Keratinocyte (primary cell): ENCODE measurements around the gene CATSPERZ. TPM values are rescaled to one million over a fixed set of nuclear protein-coding genes. Genes with fewer than 3 reads are reported as not detected.

Experiments used
- DNase-seq: peaks from one replicate; pipeline ENCODE4 v3.0.0-alpha.2; 2011; ENCODE audit warnings: low read depth, missing footprints, low spot score
- FAIRE-seq: peaks from 2 replicates; lab custom pipeline; 2011; peaks lifted over from hg19 to GRCh38; lab: Jason Lieb, UNC
- H2AFZ ChIP-seq: 2 replicates; pipeline ENCODE4 v1.6.0; 2012; ENCODE audit warnings: low read length, control low read depth, inconsistent platforms; ENCODE audit not compliant: control insufficient read depth
- H3K27ac ChIP-seq: 2 replicates; pipeline ENCODE4 v1.5.1; 2011; ENCODE audit warnings: low read length; ENCODE audit not compliant: control insufficient read depth, insufficient read depth
- H3K27me3 ChIP-seq: 3 replicates; pipeline ENCODE4 v1.6.0; 2011; ENCODE audit warnings: low read length; ENCODE audit not compliant: control insufficient read depth, insufficient read depth; ENCODE audit errors: extremely low read depth
- H3K36me3 ChIP-seq, 2 experiments: 2 replicates in 1 of 2; 3 replicates in 1 of 2; pipeline ENCODE4 v1.5.1; 2011; ENCODE audit warnings: low read length in 2 of 2, mild to moderate bottlenecking in 1 of 2; ENCODE audit not compliant: control insufficient read depth in 2 of 2, insufficient read depth in 2 of 2; ENCODE audit errors: extremely low read depth in 1 of 2
- H3K4me1 ChIP-seq: 3 replicates; pipeline ENCODE4 v1.5.1; 2011; ENCODE audit warnings: low read length; ENCODE audit not compliant: control insufficient read depth, insufficient read depth; ENCODE audit errors: extremely low read depth
- H3K4me2 ChIP-seq: 3 replicates; pipeline ENCODE4 v1.6.0; 2011; ENCODE audit warnings: low read depth, low read length; ENCODE audit not compliant: control insufficient read depth, insufficient read depth; ENCODE audit errors: extremely low read depth
- H3K4me3 ChIP-seq, 3 experiments: fragments of 200-600 bp in 1 of 3; sonication (generic) in 1 of 3; 2 replicates in 2 of 3; 3 replicates in 1 of 3; pipeline ENCODE4 v1.5.1; 2011 to 2016; ENCODE audit warnings: low read length in 3 of 3, mild to moderate bottlenecking in 3 of 3, control low read depth in 2 of 3, inconsistent platforms in 1 of 3, low read depth in 1 of 3, mixed read lengths in 1 of 3, mixed run types in 1 of 3, moderate library complexity in 1 of 3; ENCODE audit not compliant: control insufficient read depth in 2 of 3, insufficient read depth in 2 of 3; ENCODE audit errors: extremely low read depth in 1 of 3
- H3K79me2 ChIP-seq: 2 replicates; pipeline ENCODE4 v1.6.0; 2012; ENCODE audit warnings: low read length; ENCODE audit not compliant: control insufficient read depth, insufficient read depth
- H3K9ac ChIP-seq: 3 replicates; pipeline ENCODE4 v1.6.0; 2011; ENCODE audit warnings: low read length; ENCODE audit not compliant: control insufficient read depth, insufficient read depth; ENCODE audit errors: extremely low read depth
- H3K9me1 ChIP-seq: 3 replicates; pipeline ENCODE4 v1.6.0; 2011; ENCODE audit warnings: low read length; ENCODE audit not compliant: control insufficient read depth, insufficient read depth; ENCODE audit errors: extremely low read depth
- H3K9me3 ChIP-seq: 2 replicates; pipeline ENCODE4 v1.5.1; 2012; ENCODE audit warnings: low read depth, low read length; ENCODE audit not compliant: control insufficient read depth
- H4K20me1 ChIP-seq: 3 replicates; pipeline ENCODE4 v1.6.0; 2011; ENCODE audit warnings: low read length; ENCODE audit not compliant: control insufficient read depth, insufficient read depth; ENCODE audit errors: extremely low read depth
- EZH2 ChIP-seq: IDR thresholded peaks from one replicate; pipeline ENCODE4 v1.6.1; 2012; ENCODE audit warnings: inconsistent platforms, mild to moderate bottlenecking, low read length, moderate library complexity
- dilution Hi-C: fragments of 300-500 bp; cut with MboI; formaldehyde crosslinking; loops from one replicate; pipeline ENCODE4 v1.7.0; 2020; ENCODE audit warnings: low sequenced_read_pairs; ENCODE audit not compliant: extremely low pct_ligation_motif_present
- polyA plus RNA-seq, 5 experiments: library from polyadenylated mRNA; depleted of rRNA in 3 of 5; stranded (reverse) in 3 of 5; stranded (forward) in 1 of 5; unstranded in 1 of 5; fragments of >200 nt; gene quantifications; 1 replicate in 1 of 5; 2 replicates in 3 of 5; 3 replicates in 1 of 5; pipeline versions ENCODE4 v1.2.1 to v1.2.3, GENCODE V29; 2011 to 2012; ENCODE audit warnings: missing spikeins in 2 of 5, low read depth in 1 of 5, low replicate concordance in 1 of 5
- TF ChIP-seq, protein P1 (sequence below), 3 experiments: IDR thresholded peaks in 1 of 3; conservative IDR thresholded peaks in 1 of 3; optimal IDR thresholded peaks in 1 of 3; 2 replicates in 2 of 3; 3 replicates in 1 of 3; pipeline versions ENCODE3 to v1.5.1; 2011; ENCODE audit warnings: low read length in 3 of 3, mild to moderate bottlenecking in 3 of 3, moderate library complexity in 2 of 3, control low read depth in 1 of 3, inconsistent platforms in 1 of 3; ENCODE audit not compliant: insufficient read depth in 2 of 3; ENCODE audit errors: extremely low read depth in 1 of 3

Gene CATSPERZ
- polyA plus RNA-seq, 1 donor (not counting 4 experiments of a cell fraction or from before 2014, with no cell fraction given), result 0.29 TPM

DNA sequence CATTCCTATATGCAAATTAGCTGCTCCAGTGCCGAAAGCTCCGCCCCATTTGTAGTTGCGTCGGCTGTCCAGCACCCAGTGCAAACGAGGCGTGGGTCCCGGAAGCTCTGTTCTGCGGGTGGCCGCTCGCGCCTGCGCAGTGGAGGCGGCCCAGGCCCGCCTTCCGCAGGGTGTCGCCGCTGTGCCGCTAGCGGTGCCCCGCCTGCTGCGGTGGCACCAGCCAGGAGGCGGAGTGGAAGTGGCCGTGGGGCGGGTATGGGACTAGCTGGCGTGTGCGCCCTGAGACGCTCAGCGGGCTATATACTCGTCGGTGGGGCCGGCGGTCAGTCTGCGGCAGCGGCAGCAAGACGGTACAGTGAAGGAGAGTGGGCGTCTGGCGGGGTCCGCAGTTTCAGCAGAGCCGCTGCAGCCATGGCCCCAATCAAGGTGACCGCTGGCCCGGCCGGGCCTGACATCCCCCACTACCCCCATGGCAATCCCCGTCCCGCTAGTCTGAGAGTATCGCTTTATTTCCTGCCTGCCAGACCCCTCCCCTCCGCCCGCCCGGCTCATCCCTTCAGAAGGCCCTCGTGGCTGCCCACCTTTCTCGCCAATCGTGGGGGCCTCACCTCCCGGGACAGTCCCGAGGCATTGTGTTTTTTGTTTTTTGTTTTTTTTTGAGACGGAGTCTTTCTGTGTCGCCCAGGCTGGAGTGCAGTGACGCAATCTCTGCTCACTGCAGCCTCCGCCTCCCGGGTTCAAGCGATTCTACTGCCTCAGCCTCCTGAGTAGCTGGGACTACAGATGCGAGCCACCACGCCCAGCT, 18.0 kb downstream of the CATSPERZ start, which contains the start of gene PRDX5:
TSS of gene PRDX5 (plus strand) at position 161 of the 805 bp plus-strand sequence. CDS start at position 256, 95 bp downstream.
- Histone ChIP-seq H3K4me3 (peak within 1 kb of the TSS; percentile 56 to 83 (median 72)), H3K9me1 (peaks cover 2% of the 10 kb centered on the region), H3K27ac (peak within 1 kb of the TSS; percentile 81), H3K4me1 (peaks cover 49% of the 10 kb centered on the region), H2AFZ (peak within 1 kb of the TSS; percentile 23), H3K27me3 (no peaks in the 10 kb centered on the region), H3K36me3 (peaks cover 30 to 39% of the 10 kb centered on the region in 2 experiments), H3K9ac (peak within 1 kb of the TSS; percentile 90), H3K4me2 (peak within 1 kb of the TSS; percentile 64), H3K79me2 (peaks cover 31% of the 10 kb centered on the region), H4K20me1 (no peaks in the 10 kb centered on the region), H3K9me3 (no peaks in the 10 kb centered on the region)
- dilution Hi-C loops, result no loop called here
- DNase-seq, result peak; percentile 84
- peak; percentile 57 for FAIRE-seq
- no peak for TF ChIP-seq EZH2
- TF ChIP-seq, protein P1, sequence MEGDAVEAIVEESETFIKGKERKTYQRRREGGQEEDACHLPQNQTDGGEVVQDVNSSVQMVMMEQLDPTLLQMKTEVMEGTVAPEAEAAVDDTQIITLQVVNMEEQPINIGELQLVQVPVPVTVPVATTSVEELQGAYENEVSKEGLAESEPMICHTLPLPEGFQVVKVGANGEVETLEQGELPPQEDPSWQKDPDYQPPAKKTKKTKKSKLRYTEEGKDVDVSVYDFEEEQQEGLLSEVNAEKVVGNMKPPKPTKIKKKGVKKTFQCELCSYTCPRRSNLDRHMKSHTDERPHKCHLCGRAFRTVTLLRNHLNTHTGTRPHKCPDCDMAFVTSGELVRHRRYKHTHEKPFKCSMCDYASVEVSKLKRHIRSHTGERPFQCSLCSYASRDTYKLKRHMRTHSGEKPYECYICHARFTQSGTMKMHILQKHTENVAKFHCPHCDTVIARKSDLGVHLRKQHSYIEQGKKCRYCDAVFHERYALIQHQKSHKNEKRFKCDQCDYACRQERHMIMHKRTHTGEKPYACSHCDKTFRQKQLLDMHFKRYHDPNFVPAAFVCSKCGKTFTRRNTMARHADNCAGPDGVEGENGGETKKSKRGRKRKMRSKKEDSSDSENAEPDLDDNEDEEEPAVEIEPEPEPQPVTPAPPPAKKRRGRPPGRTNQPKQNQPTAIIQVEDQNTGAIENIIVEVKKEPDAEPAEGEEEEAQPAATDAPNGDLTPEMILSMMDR (optimal IDR thresholded peaks at IDR 0.05 in 1 of 3, IDR thresholded peaks at IDR 0.05 in 1 of 3, conservative IDR thresholded peaks at IDR 0.05 in 1 of 3; ENCODE audit: extremely low read depth in 1 of 3, insufficient read depth in 2 of 3, low read length in 3 of 3), result peak; percentile 18 to 84 (median 45)

DNA sequence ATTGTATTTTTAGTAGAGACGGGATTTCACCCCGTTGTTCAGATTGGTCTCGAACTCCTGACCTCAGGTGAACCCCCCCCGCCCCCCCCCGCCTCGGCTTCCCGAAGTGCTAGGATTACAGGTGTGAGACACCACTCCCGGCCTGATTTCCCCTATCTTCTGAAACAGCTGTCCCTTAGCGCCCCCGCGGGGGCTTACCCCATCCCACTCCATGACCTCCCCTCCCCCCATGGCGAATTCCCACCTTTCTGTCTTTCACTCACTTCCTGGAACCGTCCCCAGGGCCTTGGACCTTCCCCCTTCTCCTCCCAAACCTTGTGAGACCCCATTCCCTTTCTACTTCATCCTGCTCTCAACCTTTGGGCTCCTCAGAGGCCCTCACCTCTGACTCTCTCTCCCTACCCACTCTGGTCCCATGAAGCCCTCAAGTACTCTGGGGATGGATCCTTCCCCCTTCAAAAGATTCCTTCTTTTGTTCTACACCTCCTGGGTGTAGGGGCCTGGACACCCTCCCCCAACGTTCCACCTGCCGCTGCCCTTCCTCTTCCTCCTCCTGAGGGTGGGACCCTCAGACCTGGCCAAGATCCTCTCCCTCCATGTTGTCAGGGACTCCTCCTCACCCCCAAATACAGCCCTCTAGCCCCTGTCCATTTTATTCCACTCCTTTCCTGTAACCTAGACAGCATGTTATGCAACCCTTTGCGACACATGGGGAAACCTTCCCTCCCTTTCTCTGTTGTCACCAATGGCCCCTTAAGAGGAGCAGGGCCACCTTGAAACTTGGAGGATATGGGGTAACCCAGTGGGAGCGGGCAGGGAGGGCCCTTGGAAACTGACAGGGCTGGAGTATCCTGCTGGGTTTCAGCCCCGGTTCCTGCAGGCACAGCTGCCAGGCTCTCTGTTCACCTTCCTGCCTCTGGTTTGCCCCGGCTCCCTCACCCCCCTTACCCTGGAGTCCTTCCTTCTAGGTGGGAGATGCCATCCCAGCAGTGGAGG, 18.9 kb downstream of the CATSPERZ start:
- no peaks in the 10 kb centered on the region for H3K9me3 ChIP-seq
- no peak for FAIRE-seq
- no peaks in the 10 kb centered on the region for H3K27me3 ChIP-seq
- H3K4me2 ChIP-seq, result peak overlapping the region; percentile 64
- no peaks in the 10 kb centered on the region for H4K20me1 ChIP-seq
- H3K4me3 ChIP-seq, result peak overlapping the region; percentile 56 to 83 (median 72)
- H3K4me1 ChIP-seq, result peaks cover 54% of the 10 kb centered on the region
- peaks cover 34 to 38% of the 10 kb centered on the region in 2 experiments for H3K36me3 ChIP-seq
- dilution Hi-C loops, result no loop called here
- no peak overlapping the region for H2AFZ ChIP-seq
- no peak for DNase-seq
- H3K9me1 ChIP-seq, result peaks cover 2% of the 10 kb centered on the region
- peak overlapping the region; percentile 90 for H3K9ac ChIP-seq
- H3K27ac ChIP-seq, result peak overlapping the region; percentile 81
- TF ChIP-seq EZH2, result no peak
- TF ChIP-seq, protein P1 (optimal IDR thresholded peaks at IDR 0.05 in 1 of 3, IDR thresholded peaks at IDR 0.05 in 1 of 3, conservative IDR thresholded peaks at IDR 0.05 in 1 of 3; ENCODE audit: extremely low read depth in 1 of 3, insufficient read depth in 2 of 3, low read length in 3 of 3), result no peak
- peaks cover 31% of the 10 kb centered on the region for H3K79me2 ChIP-seq
